AG10803 (cell line): Measurements from ENCODE around the gene CLASP2.

ENCODE experiments used
- DNase-seq: peaks from one replicate; pipeline ENCODE4 v3.0.0; 2010; ENCODE audit warnings: low read depth
- H3K4me3 ChIP-seq: 2 replicates; pipeline ENCODE4 v1.5.1; 2011; ENCODE audit warnings: mild to moderate bottlenecking, low read length, control low read depth
- TF ChIP-seq, protein P1 (sequence below): conservative IDR thresholded peaks from 2 replicates; pipeline ENCODE4 v1.5.1; 2011; ENCODE audit warnings: mild to moderate bottlenecking, low read length, control low read depth, inconsistent platforms

CLASP2 gene

DNA sequence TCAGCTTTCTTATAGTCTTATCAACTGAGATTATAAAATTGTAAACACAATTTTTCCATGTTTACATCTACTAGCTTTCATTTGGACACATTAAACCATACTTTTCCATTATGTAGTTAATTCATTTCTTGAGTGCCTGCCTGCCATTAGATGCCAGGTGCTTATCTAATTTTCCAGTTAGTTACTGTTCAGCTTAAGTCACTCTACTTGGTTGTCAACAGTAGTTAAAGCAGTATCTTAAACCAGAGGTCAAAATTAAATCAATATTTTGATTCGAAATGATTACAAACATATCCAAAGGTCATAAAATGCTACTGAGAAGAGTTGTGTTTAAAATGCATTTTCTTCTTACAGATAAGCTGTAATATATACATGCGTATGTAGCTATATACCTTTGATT is 221.6 kb downstream of the CLASP2 start:
- DNase-seq, result no peak
- H3K4me3 ChIP-seq, result no peak overlapping the region
- TF ChIP-seq, protein P1, sequence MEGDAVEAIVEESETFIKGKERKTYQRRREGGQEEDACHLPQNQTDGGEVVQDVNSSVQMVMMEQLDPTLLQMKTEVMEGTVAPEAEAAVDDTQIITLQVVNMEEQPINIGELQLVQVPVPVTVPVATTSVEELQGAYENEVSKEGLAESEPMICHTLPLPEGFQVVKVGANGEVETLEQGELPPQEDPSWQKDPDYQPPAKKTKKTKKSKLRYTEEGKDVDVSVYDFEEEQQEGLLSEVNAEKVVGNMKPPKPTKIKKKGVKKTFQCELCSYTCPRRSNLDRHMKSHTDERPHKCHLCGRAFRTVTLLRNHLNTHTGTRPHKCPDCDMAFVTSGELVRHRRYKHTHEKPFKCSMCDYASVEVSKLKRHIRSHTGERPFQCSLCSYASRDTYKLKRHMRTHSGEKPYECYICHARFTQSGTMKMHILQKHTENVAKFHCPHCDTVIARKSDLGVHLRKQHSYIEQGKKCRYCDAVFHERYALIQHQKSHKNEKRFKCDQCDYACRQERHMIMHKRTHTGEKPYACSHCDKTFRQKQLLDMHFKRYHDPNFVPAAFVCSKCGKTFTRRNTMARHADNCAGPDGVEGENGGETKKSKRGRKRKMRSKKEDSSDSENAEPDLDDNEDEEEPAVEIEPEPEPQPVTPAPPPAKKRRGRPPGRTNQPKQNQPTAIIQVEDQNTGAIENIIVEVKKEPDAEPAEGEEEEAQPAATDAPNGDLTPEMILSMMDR, result no peak

- no peak overlapping the region for H3K4me3 ChIP-seq
- no peak for DNase-seq
- TF ChIP-seq, protein P1, result no peak
Measured at GRCh38 chr3:33491721-33492120, 226.3 kb downstream of the CLASP2 start.

GRCh38 chr3:33490641-33491241 is 227.3 kb downstream of the CLASP2 start:
- DNase-seq, result no peak
- H3K4me3 ChIP-seq, result no peak overlapping the region
- TF ChIP-seq, protein P1, result no peak

GRCh38 chr3:33488683-33489082 is 229.4 kb downstream of the CLASP2 start:
- DNase-seq, result no peak
- TF ChIP-seq, protein P1, result no peak
- H3K4me3 ChIP-seq, result no peak overlapping the region

DNA sequence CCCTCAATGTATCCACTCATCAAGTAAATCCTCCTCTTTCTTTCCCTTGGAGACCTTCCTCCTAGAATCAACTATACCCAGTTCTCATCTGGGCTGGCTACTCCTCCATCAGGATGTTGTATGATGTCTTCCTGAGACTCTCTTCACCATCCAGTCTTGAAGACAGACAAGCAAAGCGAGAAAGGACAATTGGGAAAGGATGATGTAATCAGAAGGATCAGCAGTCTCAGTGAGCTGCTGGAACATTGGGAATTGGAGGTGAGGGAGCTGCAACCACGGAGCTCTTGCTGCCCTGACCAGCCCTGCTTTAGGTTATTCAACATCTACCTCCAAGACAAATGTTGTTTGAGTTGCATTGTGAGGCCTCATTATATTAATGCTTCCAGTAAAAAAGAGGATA is 229.8 kb downstream of the CLASP2 start:
- no peak overlapping the region for H3K4me3 ChIP-seq
- no peak for DNase-seq
- TF ChIP-seq, protein P1, result no peak

DNA sequence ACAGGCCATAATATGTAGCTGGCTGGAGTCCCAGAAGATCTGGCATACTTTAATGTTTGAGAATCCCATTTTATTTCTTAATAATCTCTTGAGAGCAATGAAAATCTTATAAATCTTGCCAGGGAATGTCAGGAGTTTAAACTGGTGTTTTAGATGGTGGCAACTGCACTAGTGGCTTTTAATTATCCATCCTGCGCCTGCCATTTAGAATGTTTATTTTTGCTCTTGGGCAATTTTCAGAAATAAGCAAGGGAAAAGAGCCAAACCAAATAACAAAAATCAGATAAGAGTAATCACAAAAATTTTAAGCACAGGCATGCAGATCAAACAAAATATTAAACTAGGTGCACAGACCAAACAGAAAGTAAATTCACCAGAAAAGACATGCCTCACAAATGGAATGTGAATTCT is 235.9 kb downstream of the CLASP2 start:
- no peak overlapping the region for H3K4me3 ChIP-seq
- TF ChIP-seq, protein P1, result no peak
- peak; percentile 20 for DNase-seq

- no peak for DNase-seq
- TF ChIP-seq, protein P1, result no peak
Measured at GRCh38 chr3:33474896-33475295, 243.2 kb downstream of the CLASP2 start.

More at GRCh38 chr3:33474896-33475295, 243.2 kb downstream of the CLASP2 start:
- no peak overlapping the region for H3K4me3 ChIP-seq
